Prostate gland (tissue), 2 donors: ENCODE measurements around the gene MRGPRD.

Source experiments
- CTCF ChIP-seq, 4 experiments: fragments of 200-600 bp in 2 of 4; fragments of 450-650 bp in 2 of 4; sonication (generic) in 2 of 4; IDR thresholded peaks; 1 replicate in 3 of 4; 2 replicates in 1 of 4; pipeline ENCODE4 v1.5.1; 2016 to 2019; ENCODE audit warnings: antibody characterized with exemption in 4 of 4, mild to moderate bottlenecking in 2 of 4, moderate library complexity in 2 of 4
- POLR2A ChIP-seq: fragments of 450-650 bp; IDR thresholded peaks from one replicate; pipeline ENCODE4 v1.6.1; 2016; ENCODE audit warnings: antibody characterized with exemption, mild to moderate bottlenecking

GRCh38 chr11:68942095-68942620 is 38.6 kb downstream of the MRGPRD start:
- TF ChIP-seq CTCF (IDR thresholded peaks at IDR 0.05) (no peak), POLR2A (no peak)
